Lower leg skin (tissue), 4 donors: ENCODE results near the gene PDZD7. TPM values are rescaled to one million over a fixed set of nuclear protein-coding genes. Genes with fewer than 3 reads are reported as not detected.
A peak's percentile ranks its signal among the peaks of the same experiment; 100 is the strongest.

ENCODE experiments used
- DNase-seq, 2 donors: peaks; one replicate each; pipeline ENCODE4 v3.0.0-alpha.2; 2019; ENCODE audit warnings: low spot score in 2 of 2
- H3K4me3 ChIP-seq: fragments of 200-600 bp; sonication (generic); 2 replicates; pipeline ENCODE4 v1.5.1; 2017; ENCODE audit warnings: mild to moderate bottlenecking, low read depth; ENCODE audit not compliant: poor library complexity, severe bottlenecking
- POLR2A ChIP-seq, 2 donors: fragments of 450-650 bp; IDR thresholded peaks; one replicate each; pipeline ENCODE4 v1.6.1; 2016 to 2017; ENCODE audit warnings: antibody characterized with exemption in 2 of 2, mild to moderate bottlenecking in 1 of 2, moderate library complexity in 1 of 2
- WGBS, 2 donors: methylation state at CpG; one replicate each; pipeline ENCODE4 v1.1.5; 2018; 5-methylcytosine and 5-hydroxymethylcytosine counted together
- intact Hi-C: fragments of 100-400 bp; cut with DNase I; formaldehyde crosslinking; loops from one replicate; pipeline ENCODE4 v1.15.0; 2023; ENCODE audit warnings: low total_unique reads
- total RNA-seq, 4 donors: library from RNA; depleted of rRNA; stranded (reverse); fragments of >200 nt; gene quantifications; one replicate each; pipeline ENCODE4 v1.1.0, GENCODE V29; 2016
- TF ChIP-seq, protein P1 (sequence below), 3 donors: fragments of 450-650 bp; IDR thresholded peaks; one replicate each; pipeline ENCODE4 v1.5.1; 2016; ENCODE audit warnings: antibody characterized with exemption in 3 of 3, mild to moderate bottlenecking in 3 of 3, moderate library complexity in 2 of 3

The PDZD7 gene
- total RNA-seq, 4 donors from 2014 or later = 1.5 to 9.0 (median 3.5) TPM

- intact Hi-C loops = no loop called here
- H3K4me3 ChIP-seq = no peak overlapping the region
- WGBS, 2 donors = 84% methylated on average over 7 to 8 of the region's 8 CpGs
- no peak for TF ChIP-seq POLR2A (IDR thresholded peaks at IDR 0.05)
- TF ChIP-seq, protein P1, sequence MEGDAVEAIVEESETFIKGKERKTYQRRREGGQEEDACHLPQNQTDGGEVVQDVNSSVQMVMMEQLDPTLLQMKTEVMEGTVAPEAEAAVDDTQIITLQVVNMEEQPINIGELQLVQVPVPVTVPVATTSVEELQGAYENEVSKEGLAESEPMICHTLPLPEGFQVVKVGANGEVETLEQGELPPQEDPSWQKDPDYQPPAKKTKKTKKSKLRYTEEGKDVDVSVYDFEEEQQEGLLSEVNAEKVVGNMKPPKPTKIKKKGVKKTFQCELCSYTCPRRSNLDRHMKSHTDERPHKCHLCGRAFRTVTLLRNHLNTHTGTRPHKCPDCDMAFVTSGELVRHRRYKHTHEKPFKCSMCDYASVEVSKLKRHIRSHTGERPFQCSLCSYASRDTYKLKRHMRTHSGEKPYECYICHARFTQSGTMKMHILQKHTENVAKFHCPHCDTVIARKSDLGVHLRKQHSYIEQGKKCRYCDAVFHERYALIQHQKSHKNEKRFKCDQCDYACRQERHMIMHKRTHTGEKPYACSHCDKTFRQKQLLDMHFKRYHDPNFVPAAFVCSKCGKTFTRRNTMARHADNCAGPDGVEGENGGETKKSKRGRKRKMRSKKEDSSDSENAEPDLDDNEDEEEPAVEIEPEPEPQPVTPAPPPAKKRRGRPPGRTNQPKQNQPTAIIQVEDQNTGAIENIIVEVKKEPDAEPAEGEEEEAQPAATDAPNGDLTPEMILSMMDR (IDR thresholded peaks at IDR 0.05) = no peak
- DNase-seq = no peak
Measured at GRCh38 chr10:101015582-101015973, 15.4 kb downstream of the PDZD7 start.

- no peak overlapping the region for H3K4me3 ChIP-seq
- 35 to 38% methylated on average over 7 of the region's 7 CpGs for WGBS, 2 donors
- TF ChIP-seq, protein P1 (IDR thresholded peaks at IDR 0.05) = no peak
- no peak for TF ChIP-seq POLR2A (IDR thresholded peaks at IDR 0.05)
- DNase-seq = no peak
- intact Hi-C loops = no loop called here
Measured at GRCh38 chr10:101014966-101015581, 15.9 kb downstream of the PDZD7 start.

GRCh38 chr10:101014230-101014884 is 16.6 kb downstream of the PDZD7 start:
- intact Hi-C loops = no loop called here
- WGBS, 2 donors = 20 to 25% methylated on average over 11 of the region's 11 CpGs
- DNase-seq = peak; percentile 82 to 97
- TF ChIP-seq, protein P1 (IDR thresholded peaks at IDR 0.05) = peak in 1 of 3 donors; percentile 74
- no peak for TF ChIP-seq POLR2A (IDR thresholded peaks at IDR 0.05)
- no peak overlapping the region for H3K4me3 ChIP-seq

DNA sequence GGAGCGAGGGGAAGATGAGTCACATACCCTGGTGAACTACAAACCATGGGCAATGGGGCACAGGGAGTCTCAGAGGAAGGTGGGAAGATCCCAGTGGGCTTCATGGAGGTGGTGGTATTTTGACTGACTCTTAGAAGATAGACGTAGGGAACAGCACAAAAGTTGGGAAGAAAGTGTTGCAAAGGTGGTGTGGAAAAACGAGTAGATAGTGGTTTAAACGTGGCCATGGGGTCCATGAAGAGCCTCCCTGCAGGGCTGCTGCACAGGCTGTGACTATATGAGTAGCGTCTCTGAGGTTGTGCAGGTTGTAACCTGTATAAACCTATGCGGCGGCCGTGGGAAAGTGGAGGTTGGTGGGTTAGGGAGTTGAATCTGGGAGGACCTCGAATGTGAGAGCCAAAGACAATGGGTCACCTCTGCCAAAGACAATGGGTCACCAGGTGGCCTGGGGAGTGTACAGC is 17.5 kb downstream of the PDZD7 start:
- intact Hi-C loops = no loop called here

GRCh38 chr10:101012525-101013364 is 18.2 kb downstream of the PDZD7 start:
- H3K4me3 ChIP-seq = no peak overlapping the region
- TF ChIP-seq, protein P1 (IDR thresholded peaks at IDR 0.05) = peak in 1 of 3 donors; percentile 79
- no peak for TF ChIP-seq POLR2A (IDR thresholded peaks at IDR 0.05)
- 17 to 19% methylated on average over 14 of the region's 14 CpGs for WGBS, 2 donors
- intact Hi-C loops = no loop called here
- DNase-seq = peak; percentile 84 to 96

More for the DNA sequence above, 17.5 kb downstream of the PDZD7 start:
- no peak for TF ChIP-seq POLR2A (IDR thresholded peaks at IDR 0.05)
- TF ChIP-seq, protein P1 (IDR thresholded peaks at IDR 0.05) = no peak
- DNase-seq = no peak
- no peak overlapping the region for H3K4me3 ChIP-seq
- WGBS, 2 donors = 24 to 41% methylated on average over 9 of the region's 9 CpGs
